COLO829 (cell line): ENCODE data around the gene ZACN.
A peak's percentile ranks its signal among the peaks of the same experiment; 100 is the strongest.

Experiments
- DNase-seq: peaks from one replicate; pipeline ENCODE4 v3.0.0; 2012; ENCODE audit warnings: low spot score

Gene ZACN

DNA sequence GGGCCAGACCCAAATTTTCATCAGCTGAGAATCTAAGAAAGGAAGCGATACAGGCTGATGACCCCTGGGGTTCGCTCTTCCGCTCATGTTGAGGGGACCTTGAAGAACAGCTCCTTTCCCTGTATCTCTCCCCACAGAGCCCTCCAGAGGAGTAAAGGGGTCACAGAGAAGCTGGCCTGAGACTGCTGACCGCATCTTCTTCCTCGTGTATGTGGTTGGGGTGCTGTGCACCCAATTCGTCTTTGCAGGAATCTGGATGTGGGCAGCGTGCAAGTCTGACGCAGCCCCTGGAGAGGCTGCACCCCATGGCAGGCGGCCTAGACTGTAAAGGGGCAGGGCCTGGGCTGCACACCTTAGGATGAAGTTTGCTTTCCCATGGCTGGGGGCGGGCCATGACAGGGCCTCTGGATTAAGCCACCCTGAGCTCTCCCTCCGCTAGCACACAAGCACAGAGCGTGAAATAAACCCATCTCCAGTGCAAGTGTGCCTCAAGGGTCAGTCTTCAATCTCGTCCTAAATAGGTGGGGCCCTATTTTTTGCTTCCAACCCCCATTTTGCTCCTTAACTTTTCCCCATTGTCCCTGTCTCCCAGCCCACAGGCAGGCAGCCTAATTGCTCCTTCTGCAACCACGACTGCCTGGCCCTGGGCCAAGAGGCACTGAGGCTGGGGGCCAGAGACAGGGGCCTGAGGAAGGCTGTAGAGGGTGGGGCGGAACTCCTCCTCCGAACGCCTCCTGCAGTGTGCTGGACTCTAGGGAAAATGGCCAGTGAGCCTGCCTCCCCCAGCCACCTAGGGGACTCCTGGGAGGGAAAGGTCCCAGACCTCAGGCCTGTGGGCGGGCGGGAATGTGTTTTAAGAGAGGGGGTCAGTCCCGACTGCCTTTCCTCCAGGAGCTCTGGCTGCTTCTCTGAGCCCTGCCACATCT, 3.6 kb downstream of the ZACN start:
- DNase-seq, result no peak

DNA sequence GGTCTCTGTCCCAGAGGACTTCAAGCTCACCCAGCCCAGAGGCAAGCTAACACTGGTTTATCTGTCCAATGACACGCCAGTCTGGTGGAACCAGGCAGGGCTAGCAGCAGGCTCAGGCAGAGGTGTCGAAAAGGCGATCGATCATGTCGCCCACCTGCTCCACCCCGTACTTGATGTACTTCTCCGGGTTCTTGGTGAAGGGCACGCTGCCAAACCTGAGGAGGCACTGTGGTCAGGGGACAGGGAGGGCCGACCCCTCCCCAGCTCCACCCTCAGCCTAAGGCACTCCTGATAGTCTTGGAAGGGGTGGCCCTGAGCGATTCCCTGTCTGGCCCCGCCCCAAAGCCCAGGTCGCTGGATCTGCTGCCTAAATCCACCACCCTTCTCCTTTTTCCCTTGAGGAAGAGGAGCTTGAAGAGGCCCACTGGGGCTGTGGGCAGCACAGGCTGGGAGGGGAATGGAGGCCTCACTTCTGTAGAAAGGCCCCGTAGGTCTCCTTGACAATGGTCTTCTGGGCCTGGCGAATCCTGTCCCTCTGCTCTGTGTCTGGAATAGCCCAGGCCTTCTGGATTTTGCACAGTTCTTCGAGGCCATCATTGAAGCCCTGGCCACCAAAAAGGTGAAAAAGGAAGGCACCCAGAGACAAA, 4.7 kb downstream of the ZACN start:
- DNase-seq, result no peak

DNA sequence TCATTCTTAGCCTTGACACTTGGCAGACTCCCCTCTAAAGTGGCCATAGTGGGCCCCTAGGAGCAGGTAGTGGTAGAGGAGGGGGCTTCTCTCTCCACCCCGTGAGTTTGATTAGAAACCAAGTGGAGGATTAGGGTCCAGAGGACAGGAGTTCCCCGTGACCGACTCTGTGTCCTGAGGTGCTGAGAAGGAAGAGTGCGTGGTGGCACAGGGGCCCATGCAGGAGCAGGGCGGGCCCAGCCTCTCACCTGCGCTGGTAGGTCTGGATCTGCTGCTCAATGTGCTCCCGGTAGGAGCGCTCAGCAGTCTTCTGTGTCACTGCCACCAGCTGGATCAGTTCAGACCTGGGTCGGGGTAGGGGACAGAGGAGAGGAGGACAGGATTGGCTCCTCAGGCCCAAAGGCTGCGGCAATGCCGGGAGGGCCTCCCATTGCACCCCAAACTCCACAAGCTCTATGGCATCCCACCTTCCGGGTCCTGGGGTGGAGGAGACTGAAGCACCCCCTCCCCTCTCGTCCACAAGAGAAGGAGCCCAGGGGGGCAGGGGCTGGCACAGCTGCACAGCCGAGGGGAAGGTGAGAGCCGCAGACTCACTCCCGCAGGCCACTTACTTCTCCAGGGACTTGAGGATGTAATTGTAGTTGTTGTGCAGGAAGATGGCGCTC, 6.2 kb downstream of the ZACN start:
- no peak for DNase-seq

DNA sequence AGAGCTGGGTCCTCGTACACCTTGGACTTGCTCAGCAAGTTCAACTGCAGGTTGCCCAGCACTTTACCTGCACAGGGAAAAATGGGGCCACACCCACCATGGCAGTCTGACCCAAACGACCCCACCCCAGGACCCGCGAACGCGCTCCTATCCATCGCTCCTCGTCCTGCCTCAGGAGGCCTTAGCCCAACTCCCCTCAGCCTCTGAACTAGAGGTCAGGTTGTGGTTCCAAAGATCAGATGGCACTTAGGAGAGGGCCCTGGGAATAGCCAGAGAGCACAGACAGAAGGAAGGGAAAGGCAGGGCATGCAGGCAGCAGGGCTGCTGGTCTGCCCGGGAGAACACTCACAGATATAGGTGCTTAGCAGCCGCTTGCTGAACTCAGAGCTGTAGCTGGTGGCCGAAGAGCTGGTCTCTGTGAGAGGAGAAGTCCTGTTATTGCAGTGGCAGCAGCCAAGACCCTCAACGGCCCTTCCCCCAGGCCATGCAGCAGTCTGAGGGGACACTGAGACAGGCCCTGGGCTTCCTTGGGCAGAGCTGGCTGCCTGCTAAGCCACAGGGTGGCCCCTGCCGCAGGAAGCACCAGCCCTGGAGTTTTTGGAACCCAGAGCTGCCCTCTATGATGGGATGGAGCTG, 6.9 kb downstream of the ZACN start:
- DNase-seq, result no peak

DNA sequence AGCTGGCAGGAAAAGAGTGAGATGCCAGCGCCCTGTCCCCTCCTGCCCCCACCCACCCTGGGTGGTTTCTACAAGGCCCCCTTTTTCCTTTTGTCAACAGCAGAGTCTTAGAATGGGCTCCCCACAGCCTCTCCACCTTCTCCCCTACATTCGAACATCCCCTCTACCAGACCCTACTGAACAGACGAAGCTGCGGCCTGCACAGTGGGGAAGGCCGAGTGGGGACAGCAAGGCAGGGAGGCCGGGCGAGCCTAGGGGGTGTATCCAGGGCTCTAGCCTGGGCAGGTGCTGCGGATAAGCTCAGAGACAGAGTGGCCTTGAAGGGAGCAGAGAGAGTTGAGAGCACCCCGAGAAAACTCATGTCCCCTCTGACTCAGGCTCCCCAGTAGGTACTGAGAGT, 7.4 kb downstream of the ZACN start:
- DNase-seq, result no peak

DNA sequence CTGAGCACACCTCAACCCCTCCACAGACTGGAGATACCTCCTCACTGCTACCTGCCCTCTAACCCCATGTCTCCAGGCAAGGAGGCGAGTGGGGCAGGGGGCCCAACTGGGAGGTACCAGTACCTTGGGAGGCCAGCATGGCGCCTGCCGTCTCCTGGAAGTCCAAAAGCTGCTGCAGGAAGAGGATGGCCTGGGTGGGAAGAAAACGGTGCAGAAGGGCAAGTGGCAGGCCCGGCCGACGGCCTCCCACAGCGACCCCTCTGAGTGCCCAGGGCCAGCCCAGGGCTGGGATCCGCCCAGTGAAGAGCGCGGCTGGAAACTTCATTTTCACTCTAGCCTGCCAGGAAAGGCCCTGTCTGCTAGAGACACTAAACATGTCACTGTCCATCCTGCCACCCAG, 8.5 kb downstream of the ZACN start:
- no peak for DNase-seq

DNA sequence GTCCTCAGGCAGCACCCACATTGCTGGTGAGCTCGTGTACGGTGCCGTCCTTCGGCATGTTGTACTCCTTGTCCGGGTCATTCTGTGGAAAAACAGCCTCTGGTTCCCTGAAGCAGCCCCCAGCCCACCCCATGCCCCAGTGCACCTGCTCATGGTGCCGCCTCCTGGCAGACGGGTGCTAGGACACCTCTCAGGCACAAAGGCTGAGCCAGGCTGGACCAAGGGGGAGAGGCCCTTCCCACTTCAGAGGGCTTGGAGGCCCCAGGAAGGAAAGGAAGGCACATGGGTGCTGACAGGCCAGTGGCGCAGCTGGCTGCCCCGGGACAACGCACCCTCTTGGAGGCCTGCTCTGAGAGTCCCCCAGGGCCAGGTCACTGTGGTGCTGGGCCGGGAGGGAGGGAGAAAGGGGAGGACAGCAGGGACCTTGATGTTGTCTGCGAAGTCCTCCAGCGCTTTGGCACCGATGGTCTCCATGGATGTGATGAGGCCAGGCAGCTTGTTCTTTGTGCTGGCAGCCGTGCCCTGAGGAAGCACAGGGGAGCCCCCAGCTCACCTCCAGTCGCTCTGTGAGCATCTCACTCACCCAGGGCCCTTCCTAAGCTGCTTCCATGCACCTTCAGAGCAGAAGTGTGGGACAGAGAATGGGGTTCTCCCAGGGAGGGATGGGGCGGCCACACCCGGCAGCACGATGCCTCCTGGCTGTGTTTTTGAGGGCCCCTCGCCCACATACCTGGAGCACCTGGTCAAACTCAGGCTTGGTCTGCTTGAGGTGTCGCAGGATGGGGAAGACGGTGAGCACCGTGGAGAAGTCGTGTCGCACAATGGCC, 9.3 kb downstream of the ZACN start:
- DNase-seq, result no peak

DNA sequence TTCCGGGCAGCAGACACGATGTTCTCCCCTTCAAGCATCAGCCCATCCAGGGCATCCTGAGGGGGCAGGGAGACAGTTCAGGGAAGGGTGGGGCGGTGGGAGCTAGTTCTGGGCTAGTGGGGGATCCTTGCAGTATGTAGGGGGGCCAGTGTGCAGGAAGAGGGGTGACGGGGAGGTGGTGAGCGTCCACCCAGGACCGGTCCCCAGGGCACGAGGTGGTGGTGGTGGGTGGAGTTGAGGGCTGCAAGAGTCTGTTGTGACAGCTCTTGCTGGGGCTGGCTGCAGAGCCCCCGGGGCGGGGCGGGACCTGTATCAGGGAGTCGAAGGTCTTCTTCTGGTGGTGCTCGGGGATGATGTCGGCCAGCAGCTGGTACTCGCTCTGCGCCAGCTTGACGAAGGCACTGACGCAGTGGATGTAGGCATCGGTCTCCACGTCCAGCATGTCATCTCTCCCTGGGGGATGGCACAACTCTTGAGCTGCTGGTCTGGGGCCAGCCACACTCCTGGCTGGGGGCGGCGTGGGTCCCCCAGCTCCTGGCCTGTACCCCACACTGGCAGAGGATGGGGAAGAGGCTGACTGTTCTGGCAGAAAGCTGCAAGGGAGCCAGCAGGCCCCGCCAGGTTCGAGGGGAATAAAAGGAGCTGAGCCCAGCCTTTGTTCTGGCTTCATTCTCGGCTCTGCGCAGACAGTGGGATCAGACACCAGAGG, 10.0 kb downstream of the ZACN start:
- no peak for DNase-seq

DNA sequence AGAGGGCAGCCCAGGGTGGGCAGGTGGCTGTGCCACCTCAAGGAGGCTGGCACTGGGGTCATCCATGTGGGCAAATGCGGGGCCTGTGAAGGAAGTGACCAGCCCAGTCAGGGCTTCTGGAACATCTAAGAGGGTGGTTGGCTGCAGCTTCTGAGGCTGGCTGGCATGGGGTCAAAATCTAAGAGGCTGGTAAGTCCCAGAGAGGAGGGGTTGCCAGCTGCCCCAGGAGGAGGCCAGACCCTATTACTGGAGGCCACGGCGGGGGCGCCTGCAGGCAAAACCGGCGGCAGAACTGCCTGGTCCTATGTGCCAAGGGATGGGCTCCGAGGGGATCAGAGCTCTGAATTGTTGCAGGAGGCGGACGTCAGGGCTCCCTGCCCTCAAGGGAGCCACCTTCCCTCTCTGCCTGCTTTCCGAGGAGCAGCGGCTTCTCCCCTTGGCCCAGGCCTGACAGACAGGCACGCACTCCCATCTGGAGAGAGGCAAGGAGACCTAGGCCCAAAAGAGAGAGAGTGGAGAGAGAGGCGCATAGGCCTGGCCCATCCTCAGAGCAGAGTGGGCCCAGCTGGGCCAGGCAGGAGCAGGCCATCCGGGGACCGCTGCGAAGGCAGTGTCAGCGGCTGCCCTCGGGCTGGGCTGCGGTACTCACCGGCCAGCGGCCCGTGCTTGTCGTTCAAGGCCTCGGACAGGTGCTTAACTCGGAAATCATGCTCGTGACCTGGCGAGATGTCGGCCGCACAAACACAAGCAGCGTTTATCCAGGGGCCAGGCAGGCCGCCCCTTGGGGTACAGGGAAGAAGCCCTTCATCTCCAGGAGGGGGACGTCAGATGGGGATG, 10.9 kb downstream of the ZACN start:
- DNase-seq, result no peak

DNA sequence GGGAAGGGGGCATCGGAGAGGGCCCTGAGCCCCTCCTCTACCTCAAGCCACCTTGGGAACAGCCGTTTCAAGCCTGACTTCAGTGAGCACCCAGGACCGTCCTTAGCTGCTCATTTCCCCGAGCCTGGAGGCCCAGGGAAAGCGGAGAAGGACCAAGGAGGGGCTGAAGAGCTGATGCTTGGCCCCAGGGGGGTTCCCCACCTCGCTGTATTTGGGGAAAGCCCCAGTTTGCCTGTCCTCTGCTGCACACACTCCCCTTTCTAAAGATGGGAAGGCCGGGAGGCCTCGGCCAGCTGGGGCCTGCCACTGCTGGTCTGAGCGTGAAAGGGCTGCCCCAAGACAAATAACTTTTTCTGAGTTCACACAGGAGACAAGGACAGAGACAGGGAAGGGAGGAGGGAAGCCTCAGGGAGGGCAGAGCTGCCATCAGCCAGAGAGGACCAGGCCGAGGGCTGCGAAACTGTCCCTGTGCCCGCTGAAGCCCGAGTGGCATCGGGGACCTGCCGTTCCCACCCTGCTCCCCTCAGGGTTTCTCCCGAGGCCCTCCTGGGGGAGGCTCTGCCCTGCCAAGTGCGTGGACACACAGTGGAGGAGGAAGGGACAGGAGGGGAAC, 11.6 kb downstream of the ZACN start:
- DNase-seq, result no peak

DNA sequence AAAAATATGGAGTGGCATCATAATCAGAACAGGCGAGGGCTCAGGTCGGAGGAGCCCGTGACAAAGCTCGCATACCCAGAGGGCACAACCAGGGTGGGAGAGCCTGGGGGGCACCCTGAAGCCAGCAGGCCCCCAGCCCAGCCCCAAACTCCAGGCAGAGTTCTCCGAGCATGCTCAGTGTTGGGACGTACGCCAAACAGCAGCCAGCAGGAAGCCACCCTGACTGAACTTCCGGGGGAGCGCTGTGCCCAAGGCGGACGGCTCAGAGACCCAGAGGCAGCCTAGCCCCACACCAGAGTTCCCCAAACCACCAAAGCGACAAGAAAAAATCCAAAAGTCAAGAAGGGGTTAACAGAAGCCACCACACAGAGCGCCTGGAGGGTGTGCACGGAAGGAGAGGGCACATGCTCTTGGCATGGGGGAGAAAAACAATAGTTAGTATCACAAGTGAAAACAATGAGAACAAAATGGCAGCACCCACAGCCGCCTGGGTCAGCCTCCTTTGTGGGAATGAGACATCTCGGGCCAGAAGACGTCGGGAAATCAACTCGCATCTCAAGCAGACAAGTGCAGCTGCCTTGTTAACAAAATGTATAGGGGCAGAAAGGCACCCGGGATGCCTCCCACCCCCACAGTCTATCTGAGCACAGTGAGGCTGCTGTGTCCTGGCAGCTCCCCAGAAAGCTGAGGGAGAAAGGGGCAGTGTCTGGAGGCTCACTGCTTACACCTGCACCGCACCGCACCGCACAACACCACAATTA, 12.7 kb downstream of the ZACN start:
- DNase-seq, result no peak

DNA sequence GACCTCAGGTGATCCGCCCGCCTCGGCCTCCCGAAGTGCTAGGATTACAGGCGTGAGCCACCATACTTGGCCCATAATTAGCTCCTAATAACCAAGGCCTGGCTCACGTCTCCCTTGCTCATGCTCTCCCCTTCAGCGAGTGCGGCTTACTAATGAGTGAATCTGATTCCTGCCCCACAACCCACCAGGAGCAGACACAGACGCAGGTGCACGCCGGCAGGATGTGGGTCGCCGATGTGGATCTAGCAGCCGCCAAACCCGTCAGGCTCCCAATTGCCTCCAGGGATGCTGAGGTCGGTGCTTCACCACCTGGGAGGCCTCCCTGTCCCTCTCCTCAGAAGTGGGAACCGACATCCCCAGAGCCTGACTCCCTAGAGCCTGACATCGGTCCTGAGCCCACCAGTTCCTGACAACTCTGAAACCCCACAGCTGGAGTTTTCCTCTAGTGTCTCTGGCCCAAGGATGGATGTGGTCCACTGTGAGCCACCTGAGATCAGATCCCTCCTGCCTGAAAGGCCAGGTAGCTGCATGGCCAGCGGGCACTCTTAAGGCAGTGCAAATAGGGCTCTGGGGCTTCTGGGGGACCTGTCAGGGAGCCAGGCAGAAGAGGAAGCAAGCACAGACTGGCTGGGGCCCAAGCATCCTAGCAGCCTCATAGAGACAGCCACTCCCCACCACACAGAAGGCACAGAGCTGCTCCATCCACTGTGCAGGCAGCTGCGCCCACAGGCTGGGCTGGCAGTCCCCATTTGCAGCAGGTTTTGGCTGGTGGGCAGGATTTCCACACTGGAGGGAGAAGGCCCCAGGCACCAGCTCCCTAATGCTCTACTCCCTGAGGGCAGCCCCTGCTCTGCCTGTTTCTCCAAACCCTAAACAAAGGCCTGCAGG, 13.8 kb downstream of the ZACN start:
- DNase-seq, result no peak

DNA sequence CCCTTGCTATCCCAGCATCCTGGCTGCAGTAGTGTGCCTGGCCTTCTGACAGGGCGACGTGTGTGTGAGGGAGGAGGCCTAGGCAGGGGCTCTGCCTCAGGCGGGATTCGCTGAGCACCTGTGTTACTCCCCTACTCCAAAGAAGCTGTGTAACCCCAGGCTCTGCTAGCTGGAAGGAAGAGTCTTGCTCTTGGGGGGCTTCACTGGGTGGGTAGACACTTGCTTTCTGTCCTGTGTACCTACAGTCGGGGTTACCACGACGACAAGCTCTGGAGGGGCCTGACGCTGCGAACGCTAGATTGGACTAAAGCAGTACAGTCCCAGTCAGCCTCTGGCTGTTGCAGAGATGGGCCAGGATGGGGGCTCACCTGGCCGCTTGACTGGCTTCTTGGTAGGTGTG, 15.1 kb downstream of the ZACN start:
- no peak for DNase-seq

DNA sequence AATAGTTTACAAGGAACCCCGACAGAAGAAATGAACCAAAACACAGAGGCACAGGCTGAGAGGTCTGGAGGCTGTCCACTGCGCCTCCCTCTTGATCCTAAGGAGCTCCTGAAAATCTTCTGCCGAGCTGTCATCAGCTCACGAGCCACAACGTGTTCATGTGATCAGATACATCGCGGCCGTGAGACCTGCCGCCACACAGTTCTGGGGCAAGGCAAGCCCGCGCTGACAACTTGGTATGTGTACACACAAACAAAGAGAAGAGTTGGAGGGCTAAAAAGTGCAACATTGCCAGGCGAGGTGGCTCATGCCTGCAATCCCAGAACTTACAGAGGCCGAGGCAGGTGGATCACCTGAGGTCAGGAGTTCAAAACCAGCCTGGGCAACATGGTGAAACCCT, 17.0 kb downstream of the ZACN start:
- no peak for DNase-seq

DNA sequence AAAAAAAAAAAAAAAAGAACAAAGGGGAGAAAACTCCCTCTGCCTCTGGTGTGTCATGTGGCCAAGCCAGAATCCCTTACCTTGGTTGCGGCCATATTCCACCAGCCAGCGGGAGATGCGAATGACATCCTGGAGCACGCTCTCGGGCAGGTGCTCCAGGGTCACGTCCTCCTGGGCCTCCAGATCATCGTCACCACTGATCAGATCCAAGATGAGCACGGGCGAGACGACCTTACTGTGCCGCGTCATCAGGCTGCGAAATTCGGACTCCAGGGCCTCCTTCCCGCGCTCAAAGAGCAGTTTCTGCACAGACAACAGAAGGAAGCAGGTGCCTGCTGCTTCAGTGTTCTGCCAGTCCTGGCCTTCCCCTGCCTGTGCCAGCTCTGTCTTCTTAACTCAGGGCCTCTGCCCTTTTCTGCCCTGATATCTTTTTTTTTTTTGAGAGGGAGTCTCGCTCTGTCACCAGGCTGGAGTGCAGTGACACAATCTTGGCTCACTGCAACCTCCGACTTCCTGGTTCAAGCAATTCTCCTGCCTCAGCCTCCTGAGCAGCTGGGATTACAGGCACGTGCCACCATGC, 18.8 kb downstream of the ZACN start:
- DNase-seq, result no peak

DNA sequence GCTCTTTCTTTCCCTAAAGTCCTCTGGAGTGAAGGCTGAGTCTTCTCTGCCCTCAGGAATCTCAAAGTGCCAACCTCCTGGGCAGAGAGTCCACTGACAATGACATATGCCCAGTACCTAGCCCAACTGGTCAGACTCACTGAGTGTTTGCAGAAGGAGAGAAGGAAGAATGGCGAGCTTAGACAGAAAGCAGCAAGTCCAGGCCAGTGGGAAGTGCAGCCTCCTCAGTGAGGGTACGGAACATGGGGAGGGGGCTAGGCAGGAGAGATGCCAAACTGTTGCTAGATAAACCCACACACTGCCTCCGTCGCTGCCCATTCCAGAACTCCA, 23.9 kb downstream of the ZACN start:
- DNase-seq, result no peak

DNA sequence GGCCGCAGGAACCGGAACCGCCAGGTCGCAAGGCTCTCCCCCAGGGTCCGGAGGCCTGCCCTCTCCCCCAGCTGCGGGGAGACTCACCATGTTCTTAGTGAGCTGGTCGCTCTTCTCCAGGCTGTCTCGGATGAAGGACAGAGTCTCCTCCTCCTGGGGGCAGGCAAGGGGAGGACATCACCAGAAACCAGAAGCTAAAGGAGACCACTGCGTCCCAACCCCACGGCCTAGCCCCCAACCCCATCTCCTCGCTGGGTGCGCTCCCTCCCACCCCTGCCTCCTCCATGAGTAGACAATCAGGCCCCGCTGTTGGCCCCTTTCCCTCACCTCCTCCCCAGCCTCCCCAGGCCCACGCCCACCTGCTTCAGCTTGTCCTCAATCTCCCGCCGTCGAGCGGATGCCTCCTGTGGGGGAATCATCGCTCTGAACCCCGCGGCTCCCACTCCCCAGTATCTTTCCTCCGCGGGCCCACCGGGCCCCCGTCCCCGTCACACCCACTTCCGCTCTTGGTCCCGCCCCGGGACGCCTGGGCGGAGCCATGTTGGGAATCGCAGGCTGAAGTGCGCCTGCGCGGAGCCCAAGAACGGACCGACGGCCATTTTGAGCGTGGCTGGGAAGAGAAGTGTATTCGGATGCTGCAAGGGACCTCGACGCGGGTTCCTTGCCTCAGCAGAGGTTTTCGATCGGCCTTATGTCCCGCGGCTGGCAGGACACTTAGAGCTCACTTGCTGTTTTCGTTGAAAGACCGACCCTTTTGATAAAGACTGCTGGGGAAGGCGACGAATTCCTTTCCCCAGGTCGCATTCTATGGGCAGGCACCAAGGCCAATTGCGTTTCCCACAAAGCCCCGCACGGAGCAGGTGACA, 24.5 kb downstream of the ZACN start, which contains the start of gene EXOC7:
TSS of gene EXOC7 (minus strand) at position 514 of the 866 bp plus-strand sequence. CDS start at position 419, 95 bp downstream.
- peak; percentile 92 for DNase-seq
